Gastroesophageal sphincter (tissue), 4 donors: ENCODE results near the gene TAGLN2. TPM values are rescaled to one million over a fixed set of nuclear protein-coding genes. Genes with fewer than 3 reads are reported as not detected.

Source experiments
- ATAC-seq: fragments of 150-250 bp; one replicate; pipeline ENCODE4 v1.9.1; 2016; ENCODE audit warnings: mild to moderate bottlenecking, moderate library complexity
- H3K27ac ChIP-seq, 4 donors: fragments of 200-600 bp; sonication (generic) in 3 of 4; 1 replicate in 3 of 4; 2 replicates in 1 of 4; pipeline ENCODE4 v1.5.1; 2016 to 2019
- H3K27me3 ChIP-seq: fragments of 200-600 bp; sonication (generic); one replicate; pipeline ENCODE4 v1.5.1; 2019
- H3K36me3 ChIP-seq, 2 donors: fragments of 200-600 bp; sonication (generic); one replicate each; pipeline ENCODE4 v1.5.1; 2019; ENCODE audit warnings: control low read depth in 1 of 2
- H3K4me1 ChIP-seq, 3 donors: fragments of 200-600 bp; sonication (generic); 1 replicate in 2 of 3; 2 replicates in 1 of 3; pipeline ENCODE4 v1.5.1; 2016 to 2019; ENCODE audit warnings: control low read depth in 2 of 3
- H3K4me3 ChIP-seq, 2 donors: fragments of 200-600 bp; sonication (generic); one replicate each; pipeline ENCODE4 v1.5.1; 2019; ENCODE audit warnings: mild to moderate bottlenecking in 1 of 2, moderate library complexity in 1 of 2
- H3K9me3 ChIP-seq, 3 donors: fragments of 200-600 bp; sonication (generic); one replicate each; pipeline ENCODE4 v1.5.1; 2017 to 2019; ENCODE audit warnings: control low read depth in 2 of 3
- EP300 ChIP-seq: sonication (generic); formaldehyde crosslinking; IDR thresholded peaks from one replicate; pipeline ENCODE4 v1.6.1; 2017; ENCODE audit warnings: antibody characterized with exemption, mild to moderate bottlenecking
- POLR2A ChIP-seq, 2 donors: fragments of 450-650 bp; IDR thresholded peaks; one replicate each; pipeline ENCODE4 v1.6.1; 2017; ENCODE audit warnings: antibody characterized with exemption in 2 of 2, mild to moderate bottlenecking in 2 of 2, moderate library complexity in 1 of 2
- POLR2AphosphoS5 ChIP-seq: sonication (generic); formaldehyde crosslinking; IDR thresholded peaks from one replicate; pipeline ENCODE4 v1.6.1; 2017; ENCODE audit warnings: antibody characterized with exemption
- WGBS, 2 donors: methylation state at CpG; one replicate each; pipeline ENCODE4 v1.1.5; 2018; ENCODE audit warnings: low coverage in 1 of 2; 5-methylcytosine and 5-hydroxymethylcytosine counted together
- total RNA-seq, 4 donors: library from RNA; depleted of rRNA; stranded (reverse); fragments of >200 nt; gene quantifications; one replicate each; pipeline ENCODE4 v1.1.0, GENCODE V29; 2016
- TF ChIP-seq, protein P1 (sequence below), 4 experiments: fragments of 200-600 bp in 2 of 4; fragments of 450-650 bp in 2 of 4; sonication (generic) in 1 of 4; IDR thresholded peaks; one replicate each; pipeline ENCODE4 v1.5.1; 2017 to 2019; ENCODE audit warnings: antibody characterized with exemption in 4 of 4, mild to moderate bottlenecking in 2 of 4, moderate library complexity in 2 of 4

The TAGLN2 gene
- total RNA-seq, 4 donors from 2014 or later = 75.3 to 239 (median 217) TPM

DNA sequence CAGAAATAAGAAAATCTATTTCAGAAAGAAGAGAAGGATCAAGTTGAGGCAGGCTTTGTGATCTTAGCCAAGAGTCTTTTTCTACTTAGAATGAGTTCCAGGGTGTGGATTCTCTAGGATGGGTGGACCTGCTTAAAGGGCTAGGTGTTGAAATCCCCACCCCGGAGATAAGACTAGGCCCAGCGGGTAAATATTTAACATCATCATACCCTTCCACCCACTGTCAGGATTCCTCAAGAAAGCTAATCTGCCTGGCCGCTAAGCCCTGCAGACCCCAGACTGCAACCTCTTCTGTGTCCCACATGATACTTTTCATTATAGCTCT is 14.3 kb upstream of the TAGLN2 start:
- TF ChIP-seq POLR2A (IDR thresholded peaks at IDR 0.05) (no peak), EP300 (no peak), POLR2AphosphoS5 (no peak)
- TF ChIP-seq, protein P1, sequence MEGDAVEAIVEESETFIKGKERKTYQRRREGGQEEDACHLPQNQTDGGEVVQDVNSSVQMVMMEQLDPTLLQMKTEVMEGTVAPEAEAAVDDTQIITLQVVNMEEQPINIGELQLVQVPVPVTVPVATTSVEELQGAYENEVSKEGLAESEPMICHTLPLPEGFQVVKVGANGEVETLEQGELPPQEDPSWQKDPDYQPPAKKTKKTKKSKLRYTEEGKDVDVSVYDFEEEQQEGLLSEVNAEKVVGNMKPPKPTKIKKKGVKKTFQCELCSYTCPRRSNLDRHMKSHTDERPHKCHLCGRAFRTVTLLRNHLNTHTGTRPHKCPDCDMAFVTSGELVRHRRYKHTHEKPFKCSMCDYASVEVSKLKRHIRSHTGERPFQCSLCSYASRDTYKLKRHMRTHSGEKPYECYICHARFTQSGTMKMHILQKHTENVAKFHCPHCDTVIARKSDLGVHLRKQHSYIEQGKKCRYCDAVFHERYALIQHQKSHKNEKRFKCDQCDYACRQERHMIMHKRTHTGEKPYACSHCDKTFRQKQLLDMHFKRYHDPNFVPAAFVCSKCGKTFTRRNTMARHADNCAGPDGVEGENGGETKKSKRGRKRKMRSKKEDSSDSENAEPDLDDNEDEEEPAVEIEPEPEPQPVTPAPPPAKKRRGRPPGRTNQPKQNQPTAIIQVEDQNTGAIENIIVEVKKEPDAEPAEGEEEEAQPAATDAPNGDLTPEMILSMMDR (IDR thresholded peaks at IDR 0.05) = no peak
- no peak overlapping the region for H3K4me3 ChIP-seq
- ATAC-seq = no peak
- H3K27ac ChIP-seq = no peak overlapping the region
- H3K36me3 ChIP-seq = no peaks in the 10 kb centered on the region
- H3K27me3 ChIP-seq = peaks cover 76% of the 10 kb centered on the region
- no peaks in the 10 kb centered on the region for H3K9me3 ChIP-seq
- 67 to 76% methylated on average over 1 to 2 of the region's 3 CpGs for WGBS, 2 donors
- peaks cover 0 to 12% (median 3%) of the 10 kb centered on the region in 3 donors for H3K4me1 ChIP-seq

DNA sequence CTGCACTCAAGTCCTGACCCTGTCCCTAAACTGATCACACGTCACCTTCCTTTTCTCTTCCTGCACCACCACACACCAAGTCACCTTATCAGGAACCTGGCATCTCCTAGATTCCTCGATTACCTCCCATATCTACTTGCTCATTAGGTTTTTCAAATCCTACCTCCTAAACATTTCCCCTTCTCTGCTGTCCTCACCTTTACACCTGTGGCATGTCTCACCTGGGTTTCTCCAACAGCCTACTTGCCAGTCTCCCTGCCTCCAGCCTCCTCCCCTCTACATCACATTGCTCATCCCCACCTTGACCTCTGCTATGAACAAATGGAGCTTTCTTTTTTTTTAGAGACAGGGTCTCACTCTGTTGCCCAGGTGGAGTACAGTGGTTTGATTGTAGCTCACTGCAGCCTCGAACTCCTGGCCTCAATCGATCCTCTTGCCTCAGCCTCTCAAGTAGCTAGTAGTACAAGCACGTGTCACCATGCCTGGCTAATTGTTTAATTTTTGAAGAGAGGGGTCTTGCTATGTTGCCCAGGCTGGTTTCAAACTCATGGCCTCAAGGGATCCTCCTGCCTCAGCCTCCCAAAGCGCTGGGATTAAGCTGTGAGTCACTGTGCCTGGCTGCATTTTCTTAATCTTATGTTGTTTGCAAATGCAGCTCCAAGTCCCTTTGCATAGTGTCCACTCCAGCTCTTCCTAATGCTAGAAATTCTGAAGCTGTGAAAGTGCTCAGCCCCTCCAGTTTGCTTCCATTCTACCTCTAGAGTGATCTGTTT is 13.8 kb upstream of the TAGLN2 start:
- TF ChIP-seq, protein P1 (IDR thresholded peaks at IDR 0.05) = no peak
- no peak for TF ChIP-seq POLR2AphosphoS5
- no peak for TF ChIP-seq POLR2A (IDR thresholded peaks at IDR 0.05)
- TF ChIP-seq EP300 = no peak
- H3K27me3 ChIP-seq = peaks cover 70% of the 10 kb centered on the region
- no peak overlapping the region for H3K4me3 ChIP-seq
- no peak overlapping the region for H3K27ac ChIP-seq
- no peak for ATAC-seq
- no peaks in the 10 kb centered on the region for H3K36me3 ChIP-seq
- no peaks in the 10 kb centered on the region for H3K9me3 ChIP-seq
- WGBS, 2 donors = 85 to 93% methylated on average over 5 to 6 of the region's 6 CpGs
- peaks cover 0 to 12% (median 3%) of the 10 kb centered on the region in 3 donors for H3K4me1 ChIP-seq

DNA sequence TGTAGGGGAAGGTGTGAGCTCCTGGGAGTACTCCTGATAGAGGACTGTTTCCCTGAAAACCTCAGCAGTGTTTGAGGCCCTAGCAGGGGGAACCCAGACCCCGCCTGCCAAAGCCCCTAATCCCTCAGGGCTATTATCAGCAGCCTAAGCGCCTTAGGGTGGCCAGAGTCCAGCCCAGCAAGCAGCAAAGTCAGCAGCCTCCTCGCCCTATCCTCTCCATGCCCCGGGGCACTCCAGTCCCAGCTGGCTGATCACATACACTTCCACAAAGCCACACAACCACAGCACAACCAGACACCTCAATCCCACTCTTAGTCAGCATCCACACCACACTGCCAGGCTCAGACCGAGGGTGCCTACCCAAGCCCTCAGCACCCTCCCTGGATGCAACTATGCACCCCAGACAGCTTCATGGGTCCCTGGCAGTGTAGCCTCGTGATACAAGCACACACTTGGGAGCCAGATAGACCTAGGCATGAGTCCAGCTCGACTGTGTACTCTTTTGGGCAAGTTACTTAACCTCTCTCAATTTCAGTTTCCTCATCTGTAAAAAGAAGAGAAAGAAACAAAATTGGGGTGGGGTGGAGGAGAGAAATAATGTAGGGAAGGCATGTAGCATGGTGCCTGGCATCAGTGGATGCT is 13.0 kb upstream of the TAGLN2 start:
- WGBS, 2 donors = 70% methylated on average over 6 of the region's 7 CpGs; no CpG with 5 or more reads in 1 of the 2 donors
- TF ChIP-seq POLR2AphosphoS5 (no peak), POLR2A (IDR thresholded peaks at IDR 0.05) (no peak), EP300 (no peak)
- TF ChIP-seq, protein P1 (IDR thresholded peaks at IDR 0.05) = no peak
- Histone ChIP-seq H3K4me1 (peaks cover 0 to 12% (median 3%) of the 10 kb centered on the region in 3 donors), H3K27ac (no peak overlapping the region), H3K4me3 (no peak overlapping the region), H3K36me3 (no peaks in the 10 kb centered on the region), H3K9me3 (no peaks in the 10 kb centered on the region), H3K27me3 (peaks cover 62% of the 10 kb centered on the region)
- ATAC-seq = no peak

DNA sequence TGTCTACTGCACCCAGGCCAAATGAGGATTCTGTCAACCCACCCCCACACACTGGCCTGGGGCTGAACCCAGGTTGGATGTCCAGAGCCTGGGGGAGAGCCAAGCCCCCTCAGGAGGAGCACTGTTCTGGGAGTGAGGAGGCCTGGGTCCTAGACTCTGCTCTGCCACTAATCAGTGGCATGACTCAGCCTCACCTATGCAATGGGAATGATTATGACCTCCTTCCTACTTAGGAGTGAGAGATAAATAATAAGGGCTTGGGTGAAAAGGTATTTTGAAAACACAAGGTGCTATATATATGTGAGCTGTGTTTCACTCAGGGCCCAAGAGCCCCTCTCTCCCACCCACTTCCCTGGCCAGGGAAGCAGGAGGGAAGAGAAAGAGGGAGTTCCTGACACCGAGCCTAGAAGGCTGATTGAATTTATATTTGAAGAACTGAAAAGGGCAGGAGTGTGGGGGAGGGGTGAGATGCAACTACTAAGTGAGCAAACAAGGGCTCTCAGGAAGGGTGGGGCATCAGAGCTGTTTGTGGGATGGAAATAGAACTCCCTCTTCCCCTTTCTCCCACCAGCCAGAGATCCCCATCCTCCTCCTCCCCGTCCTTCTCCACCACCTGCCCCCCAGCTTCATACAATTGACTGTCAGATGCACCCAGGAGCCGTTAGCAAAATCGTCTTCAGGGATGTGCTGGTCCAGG is 11.9 kb upstream of the TAGLN2 start:
- ATAC-seq = no peak
- TF ChIP-seq POLR2AphosphoS5 (no peak), POLR2A (IDR thresholded peaks at IDR 0.05) (no peak)
- TF ChIP-seq, protein P1 (IDR thresholded peaks at IDR 0.05) = no peak
- H3K4me1 ChIP-seq = peaks cover 0 to 12% (median 3%) of the 10 kb centered on the region in 3 donors
- H3K27me3 ChIP-seq = peaks cover 51% of the 10 kb centered on the region
- H3K4me3 ChIP-seq = no peak overlapping the region
- 44 to 52% methylated on average over 2 to 3 of the region's 4 CpGs for WGBS, 2 donors
- no peak overlapping the region for H3K27ac ChIP-seq
- H3K36me3 ChIP-seq = no peaks in the 10 kb centered on the region
- no peaks in the 10 kb centered on the region for H3K9me3 ChIP-seq
